GM21360 (cell line): Measurements from ENCODE around the gene GLRX.

Experiments used
- ATAC-seq: cut with Tn5 transposase; IDR thresholded peaks from one replicate; pipeline ENCODE4 v1.9.1; 2021; ENCODE audit warnings: mild to moderate bottlenecking, moderate library complexity; ENCODE audit not compliant: unreplicated experiment

Gene GLRX

DNA sequence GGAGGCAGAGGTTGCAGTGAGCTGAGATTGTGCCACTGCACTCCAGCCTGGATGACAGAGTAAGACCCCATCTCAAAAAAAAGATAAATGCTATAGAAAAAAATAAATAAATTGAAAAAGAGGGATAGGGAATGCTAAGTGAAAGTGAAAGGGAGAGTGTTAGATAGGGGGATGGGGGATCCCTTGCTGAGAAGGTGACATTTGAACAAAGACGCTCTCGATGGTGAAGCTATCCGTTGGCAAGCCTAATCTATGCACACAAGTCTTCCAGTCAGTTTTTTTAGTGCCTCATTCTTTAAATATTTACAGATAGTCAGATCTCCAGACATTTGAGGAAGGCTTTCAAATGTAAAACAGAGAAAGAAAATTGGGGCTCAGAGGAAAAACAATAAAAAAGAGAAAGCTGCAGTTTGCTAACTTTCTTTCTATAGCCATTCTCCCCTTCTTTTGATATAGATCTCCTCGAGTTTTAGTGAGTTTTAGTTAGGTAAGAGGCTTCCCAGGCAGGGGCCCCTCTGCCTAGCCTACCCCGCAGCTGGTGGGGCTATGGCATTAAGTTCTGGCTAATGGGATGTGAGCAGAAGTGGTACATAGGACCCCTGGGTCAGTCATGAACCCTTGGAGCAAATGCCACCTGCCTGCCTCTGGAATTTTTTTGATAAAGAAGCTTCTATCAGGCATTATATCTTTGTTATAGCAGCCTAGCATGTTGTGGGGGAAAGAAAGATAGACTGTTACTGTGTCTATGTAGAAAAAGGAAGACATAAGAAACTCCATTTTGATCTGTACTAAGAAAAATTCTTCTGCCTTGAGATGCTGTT is 12.0 kb downstream of the GLRX start:
- no peak for ATAC-seq

GRCh38 chr5:95809414-95809960 is 13.0 kb downstream of the GLRX start:
- ATAC-seq, result no peak

DNA sequence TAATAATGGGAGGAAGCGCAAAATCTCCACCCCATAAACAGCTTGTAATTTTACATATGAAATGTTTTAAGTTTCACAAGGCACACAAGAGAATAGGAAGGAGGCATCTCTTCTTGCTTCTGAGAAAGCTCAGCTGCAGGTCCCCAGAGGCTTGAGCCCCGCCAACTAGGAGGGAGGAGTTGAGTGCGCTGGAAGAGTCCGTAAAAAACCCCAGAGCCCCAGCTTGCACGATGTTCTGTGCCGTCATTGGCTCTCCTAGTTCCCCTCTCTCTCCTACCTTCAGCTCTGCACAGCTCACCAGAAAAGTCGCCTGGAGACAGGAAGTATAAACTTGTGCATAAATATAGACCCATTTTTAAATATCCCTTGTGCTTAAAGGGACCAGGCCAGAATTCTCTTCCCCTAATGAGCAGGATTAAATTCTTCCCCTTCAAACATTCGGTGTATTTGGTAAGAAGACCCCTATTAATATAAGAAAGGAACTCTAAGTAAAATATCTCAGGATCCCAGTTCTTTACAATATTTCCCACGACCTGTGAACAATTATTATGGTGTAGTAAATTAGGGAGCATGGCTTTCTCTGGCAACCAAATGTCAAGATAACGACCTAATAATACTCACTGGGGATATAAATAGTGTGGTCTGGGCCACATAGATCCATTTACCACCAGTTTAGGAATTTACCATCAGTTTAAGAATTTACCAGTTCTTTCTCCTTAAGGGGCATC is 13.7 kb downstream of the GLRX start:
- peak; percentile 100 for ATAC-seq

- ATAC-seq, result peak; percentile 4
Measured at GRCh38 chr5:95808013-95808685, 14.4 kb downstream of the GLRX start.

- ATAC-seq, result no peak
Measured at GRCh38 chr5:95806687-95807086, 15.8 kb downstream of the GLRX start.

GRCh38 chr5:95804736-95805539 is 17.6 kb downstream of the GLRX start:
- ATAC-seq, result no peak

DNA sequence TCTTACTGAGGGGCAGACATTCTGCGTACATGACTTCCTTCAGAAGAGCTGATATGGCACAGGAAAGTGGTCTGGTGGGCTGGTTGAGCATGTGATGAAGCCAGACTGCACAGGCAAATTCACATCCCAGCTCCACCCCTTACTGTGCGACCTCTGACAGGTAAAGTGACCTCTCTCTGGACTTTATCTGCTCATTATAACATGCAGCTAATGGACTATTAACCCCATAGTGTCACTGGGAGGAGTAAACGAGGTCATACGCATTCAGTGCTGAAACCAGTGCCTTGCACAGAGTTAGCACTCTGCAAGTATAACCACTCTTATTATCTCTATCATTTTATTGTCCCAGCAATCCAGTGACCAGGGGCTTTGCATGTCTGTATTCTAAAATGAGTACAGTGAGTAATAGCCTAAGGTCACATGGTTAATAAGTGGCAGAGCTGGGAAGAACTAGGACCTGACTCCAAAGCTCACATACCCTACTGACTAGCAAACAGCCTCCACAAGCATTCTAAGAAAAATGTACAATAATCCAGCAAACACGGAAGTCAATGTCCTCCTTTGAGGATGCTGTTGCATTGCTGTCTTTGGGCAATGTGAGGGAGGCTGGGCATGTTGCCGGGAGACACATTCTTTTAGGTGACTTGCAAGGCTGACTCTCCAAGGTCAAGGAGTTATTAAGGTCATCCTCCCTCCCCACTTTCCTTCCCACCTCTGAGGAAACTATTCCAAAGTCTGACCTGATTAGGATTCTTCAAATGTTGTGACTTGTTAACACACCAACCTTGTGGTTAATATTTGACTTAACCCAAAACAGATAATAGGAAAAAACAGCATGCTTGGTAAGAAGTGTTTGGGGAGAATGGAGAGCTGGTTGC is 19.0 kb downstream of the GLRX start:
- no peak for ATAC-seq

DNA sequence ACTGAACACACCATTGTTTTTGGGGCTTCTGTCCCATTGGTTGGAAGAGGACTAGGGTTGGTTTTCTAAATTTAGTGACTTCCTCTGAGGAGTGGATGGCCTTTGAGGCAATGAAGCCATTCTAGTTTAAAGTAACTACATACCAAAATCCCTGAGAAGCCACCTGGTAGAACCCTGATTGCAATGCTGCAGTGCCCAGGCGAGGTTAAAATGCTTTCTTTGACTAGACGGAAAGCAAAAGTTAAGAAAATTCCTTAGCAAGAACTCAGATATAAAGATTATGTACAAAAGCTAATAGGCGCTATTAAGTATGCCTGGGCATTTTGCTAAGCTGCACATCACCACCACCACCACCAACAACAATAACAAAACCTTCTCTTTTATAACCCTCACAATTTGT is 20.6 kb downstream of the GLRX start:
- ATAC-seq, result no peak

DNA sequence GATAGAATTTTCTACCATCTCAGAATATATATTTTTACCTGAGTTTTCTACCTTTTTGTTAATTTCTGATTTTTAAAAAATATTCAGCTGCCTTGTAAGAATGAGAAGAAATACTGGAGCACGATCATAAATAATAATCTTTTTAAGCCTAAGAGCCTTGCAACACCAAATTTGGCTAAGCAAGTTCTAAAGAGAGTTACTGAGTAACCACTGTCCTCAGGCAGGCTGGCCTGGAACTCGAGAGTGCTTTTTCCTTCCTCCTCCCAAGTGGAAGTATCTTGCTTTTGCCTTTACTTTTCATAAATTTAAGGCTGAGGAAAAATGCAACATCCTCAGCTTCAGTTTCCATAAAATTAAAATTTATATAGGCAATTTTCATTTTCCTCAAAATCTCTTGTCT is 21.0 kb downstream of the GLRX start:
- no peak for ATAC-seq

DNA sequence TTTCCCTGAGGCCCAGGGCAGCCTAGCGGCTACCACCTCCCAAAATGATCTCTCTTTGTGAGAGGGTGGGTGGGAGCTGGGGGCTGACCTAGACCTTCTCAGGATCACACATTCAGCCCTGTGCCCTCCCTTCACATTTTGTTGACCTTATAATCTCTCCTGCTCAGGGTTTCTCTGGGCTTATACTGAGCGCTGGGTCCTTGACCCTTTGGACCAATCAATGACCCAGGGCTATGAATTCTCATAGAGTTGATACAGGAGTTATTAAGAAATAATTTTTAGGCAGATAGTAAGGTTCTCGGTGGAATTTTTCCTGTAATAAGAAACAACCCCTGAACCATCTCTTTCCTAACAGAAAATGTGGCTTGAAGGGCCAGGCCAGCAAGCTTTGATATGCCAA is 22.0 kb downstream of the GLRX start:
- no peak for ATAC-seq

GRCh38 chr5:95799191-95799835 is 23.2 kb downstream of the GLRX start:
- no peak for ATAC-seq

GRCh38 chr5:95798545-95798944 is 24.0 kb downstream of the GLRX start:
- no peak for ATAC-seq

DNA sequence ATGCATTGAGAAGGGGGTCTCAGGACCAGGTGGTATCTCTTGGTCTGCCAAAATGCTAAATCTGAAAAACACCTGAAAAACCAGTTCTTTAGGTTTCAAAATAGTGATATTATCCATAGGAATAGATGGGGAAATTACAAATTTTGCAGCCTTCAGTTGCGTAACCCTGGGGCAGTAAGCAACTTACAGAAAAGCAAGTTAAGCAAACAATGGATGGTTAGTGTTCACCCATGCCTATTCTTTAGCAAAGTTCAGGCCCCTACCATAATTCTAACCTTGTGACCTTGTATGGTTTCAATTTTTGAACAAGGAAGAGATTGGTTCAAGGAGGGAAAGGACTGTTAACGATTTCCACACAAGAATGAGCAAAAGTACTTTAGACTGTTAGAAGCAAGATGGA is 24.5 kb downstream of the GLRX start:
- ATAC-seq, result no peak

DNA sequence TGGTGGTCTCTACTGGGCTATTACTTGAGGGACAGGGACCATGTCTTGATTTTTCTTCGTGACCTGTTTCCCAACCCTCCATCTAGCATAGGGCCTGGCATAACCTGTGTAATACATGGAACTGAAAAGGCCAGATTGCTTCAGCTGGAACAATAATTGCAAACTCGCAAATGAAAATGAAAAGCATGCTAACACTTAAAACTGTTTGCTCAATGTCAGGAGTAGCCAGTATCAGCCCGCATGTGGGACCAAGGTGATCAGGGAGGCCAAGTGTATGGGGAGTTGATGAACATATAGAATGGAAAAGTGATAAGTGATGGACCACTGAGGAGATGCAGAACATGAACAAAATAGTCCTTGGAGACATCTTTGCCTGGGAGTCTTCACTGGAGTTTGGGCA is 25.2 kb downstream of the GLRX start:
- ATAC-seq, result no peak

DNA sequence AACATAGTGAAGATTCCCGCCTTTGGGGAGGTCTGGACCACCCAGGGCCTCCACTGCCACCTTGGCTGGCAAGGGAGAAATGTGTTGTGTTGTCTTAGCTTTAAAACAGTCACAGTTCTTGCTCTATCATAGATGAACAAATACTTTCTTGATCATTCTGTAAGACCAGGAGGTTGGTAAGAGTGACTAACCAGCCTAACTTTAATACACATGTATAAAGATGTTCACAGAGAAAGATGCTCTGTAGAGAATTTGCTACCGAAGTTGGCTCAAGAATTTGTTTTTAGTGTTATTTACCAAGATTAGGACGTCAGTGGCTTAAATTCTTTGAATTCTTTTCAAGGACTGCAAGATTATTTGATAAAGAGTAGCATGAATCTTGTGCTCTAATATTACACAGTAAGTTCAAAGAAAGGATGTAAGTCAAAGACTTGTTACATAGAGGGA is 28.4 kb downstream of the GLRX start:
- no peak for ATAC-seq

DNA sequence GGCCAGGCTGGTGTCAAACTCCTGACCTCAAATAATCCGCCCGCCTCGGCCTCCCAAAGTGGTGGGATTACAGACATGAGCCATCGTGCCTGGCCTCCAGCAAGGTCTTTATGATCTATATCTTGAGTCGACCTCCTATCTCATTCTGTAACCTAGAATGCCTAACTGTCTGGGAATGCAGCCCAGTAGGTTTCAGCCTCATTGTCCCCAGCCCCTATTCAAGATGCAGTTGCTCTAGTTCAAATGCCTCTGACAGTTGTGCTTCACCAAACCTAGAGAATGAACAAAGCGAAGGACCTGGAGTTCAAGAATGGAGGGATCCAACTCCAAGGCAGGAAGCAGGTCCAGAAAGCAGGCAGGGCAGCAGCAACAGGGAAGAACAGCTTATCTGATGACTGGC is 30.8 kb downstream of the GLRX start:
- no peak for ATAC-seq

DNA sequence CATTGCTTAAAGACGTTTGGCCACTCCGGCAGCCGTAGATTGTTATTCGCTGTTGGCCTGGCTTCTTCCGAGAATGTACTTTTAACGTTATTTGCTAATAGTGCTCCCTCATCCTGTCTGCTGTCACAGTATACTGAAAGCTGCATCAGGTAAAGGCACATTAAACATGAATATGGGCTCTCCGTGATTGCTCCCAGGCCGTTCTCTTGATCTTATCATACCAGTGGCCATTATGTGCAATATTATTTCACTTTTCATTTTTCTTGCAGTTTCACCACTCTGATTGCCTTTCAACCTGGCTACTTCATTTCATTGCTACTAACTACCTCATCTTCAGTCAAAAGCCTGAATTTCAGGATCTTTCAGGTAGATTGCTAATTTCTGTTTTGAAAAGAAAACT is 34.0 kb downstream of the GLRX start:
- no peak for ATAC-seq

DNA sequence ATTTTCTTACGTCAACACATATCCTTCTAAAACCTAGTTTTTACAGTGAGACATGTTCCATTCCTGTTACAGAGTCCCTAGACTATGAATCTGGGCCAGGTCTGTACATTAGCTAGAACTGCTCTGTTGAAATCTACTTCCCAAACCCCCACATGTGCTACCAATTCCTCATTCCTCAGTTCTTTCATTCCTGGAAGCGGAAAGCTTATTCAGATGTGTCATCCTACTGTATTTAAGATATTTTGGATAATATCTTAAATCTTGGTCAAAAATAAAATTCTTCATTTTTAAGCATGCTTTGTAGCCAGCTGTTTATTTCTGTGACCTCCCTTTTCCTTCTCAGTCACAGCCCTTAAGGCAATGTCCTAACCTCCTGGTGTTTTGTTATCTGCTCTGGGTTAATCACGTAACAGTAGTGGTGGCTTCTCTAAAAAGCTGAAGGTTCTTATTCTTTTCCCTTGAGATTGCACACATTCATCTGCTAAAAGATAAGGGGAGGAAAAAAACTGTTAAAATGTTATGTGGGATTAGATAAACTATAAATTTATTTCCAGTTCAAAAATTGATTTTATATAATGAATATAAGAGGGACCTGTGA is 35.6 kb downstream of the GLRX start:
- no peak for ATAC-seq
